Uterus (tissue), 2 donors: ENCODE data around the gene TEX19.

Experiments used
- CTCF ChIP-seq, 4 experiments: fragments of 200-600 bp in 2 of 4; fragments of 450-650 bp in 2 of 4; sonication (generic) in 2 of 4; IDR thresholded peaks; one replicate each; pipeline ENCODE4 v1.5.1; 2016 to 2019; ENCODE audit warnings: antibody characterized with exemption in 4 of 4, mild to moderate bottlenecking in 2 of 4, moderate library complexity in 1 of 4
- POLR2A ChIP-seq, 2 donors: fragments of 450-650 bp; IDR thresholded peaks; one replicate each; pipeline ENCODE4 v1.6.1; 2016; ENCODE audit warnings: antibody characterized with exemption in 2 of 2, mild to moderate bottlenecking in 1 of 2, moderate library complexity in 1 of 2

- TF ChIP-seq CTCF (IDR thresholded peaks at IDR 0.05) (peak; percentile 74 to 96 (median 96)), POLR2A (IDR thresholded peaks at IDR 0.05) (peak in 1 of 2 donors; percentile 28)
These were observed 37.8 kb upstream of the TEX19 start for GRCh38 chr17:82320956-82321927.
